Upper lobe of left lung (tissue), 6 donors: Measurements from ENCODE around the gene NAGS. TPM values are rescaled to one million over a fixed set of nuclear protein-coding genes. Genes with fewer than 3 reads are reported as not detected.

ENCODE experiments used
- ATAC-seq, 2 donors: fragments of 200-7000 bp; cut with Tn5 transposase; one replicate each; pipeline ENCODE4 v1.9.1; 2022; ENCODE audit warnings: mild to moderate bottlenecking in 2 of 2, moderate library complexity in 2 of 2; ENCODE audit not compliant: low FRiP score in 2 of 2
- DNase-seq, 2 donors: peaks; one replicate each; pipeline ENCODE4 v3.0.0-alpha.2; 2019 to 2020
- H3K27ac ChIP-seq, 4 donors: fragments of 200-600 bp; sonication (generic); one replicate each; pipeline ENCODE4 v1.5.1; 2016 to 2019
- H3K27me3 ChIP-seq, 4 donors: fragments of 200-600 bp; sonication (generic); one replicate each; pipeline ENCODE4 v1.5.1; 2017 to 2019
- H3K36me3 ChIP-seq, 4 donors: fragments of 200-600 bp; sonication (generic); one replicate each; pipeline ENCODE4 v1.5.1; 2016 to 2019
- H3K4me1 ChIP-seq, 4 donors: fragments of 200-600 bp; sonication (generic); one replicate each; pipeline ENCODE4 v1.5.1; 2018 to 2019
- H3K4me3 ChIP-seq, 4 donors: fragments of 200-600 bp; sonication (generic); one replicate each; pipeline ENCODE4 v1.5.1; 2017 to 2019; ENCODE audit warnings: mild to moderate bottlenecking in 2 of 4, moderate library complexity in 1 of 4
- H3K9me3 ChIP-seq, 4 donors: fragments of 200-600 bp; sonication (generic); one replicate each; pipeline ENCODE4 v1.5.1; 2018 to 2019
- CTCF ChIP-seq, 6 experiments: fragments of 450-650 bp in 4 of 6; fragments of 200-600 bp in 2 of 6; sonication (generic) in 2 of 6; IDR thresholded peaks; one replicate each; pipeline ENCODE4 v1.5.1; 2016 to 2019; ENCODE audit warnings: antibody characterized with exemption in 6 of 6
- EP300 ChIP-seq, 4 donors: sonication (generic); formaldehyde crosslinking; IDR thresholded peaks; one replicate each; pipeline ENCODE4 v1.5.1; 2017; ENCODE audit warnings: antibody characterized with exemption in 4 of 4, control low read depth in 2 of 4
- POLR2A ChIP-seq, 4 donors: fragments of 450-650 bp; IDR thresholded peaks; one replicate each; pipeline ENCODE4 v1.5.1; 2016 to 2017; ENCODE audit warnings: antibody characterized with exemption in 4 of 4, mild to moderate bottlenecking in 2 of 4
- POLR2AphosphoS5 ChIP-seq, 2 donors: sonication (generic); formaldehyde crosslinking; IDR thresholded peaks; one replicate each; pipeline ENCODE4 v1.5.1; 2017; ENCODE audit warnings: antibody characterized with exemption in 2 of 2
- WGBS, 2 donors: methylation state at CpG; one replicate each; pipeline ENCODE4 v1.1.5; 2017 to 2018; 5-methylcytosine and 5-hydroxymethylcytosine counted together
- small RNA-seq, 4 donors: library from RNA; depleted of rRNA; stranded (forward); fragments of <200 nt; gene quantifications; one replicate each; pipeline ENCODE3, GENCODE V24; 2016
- total RNA-seq, 6 donors: library from RNA; depleted of rRNA in 4 of 6; stranded (reverse); fragments of >200 nt in 4 of 6; gene quantifications; one replicate each; pipeline versions ENCODE4 v1.1.0 to v1.2.1, GENCODE V29; 2016 to 2021
- donor health status: DM: no; HTN: no; CAD: no; lungs with moderate emphysema.
- donor health status: DM: no; HTN: yes; CAD: no; lungs with severe emphysema.

The NAGS gene
- total RNA-seq, 6 donors from 2014 or later: 4.3 to 12.4 (median 7.0) TPM

GRCh38 chr17:44049294-44050060, 45.1 kb downstream of the NAGS start:
- H3K27ac ChIP-seq: no peak overlapping the region
- ATAC-seq: no peak
- peaks cover 22 to 79% (median 40%) of the 10 kb centered on the region in 4 donors for H3K36me3 ChIP-seq
- H3K4me3 ChIP-seq: no peak overlapping the region
- TF ChIP-seq CTCF (IDR thresholded peaks at IDR 0.05): no peak
- no peak for TF ChIP-seq EP300 (IDR thresholded peaks at IDR 0.05)
- TF ChIP-seq POLR2AphosphoS5 (IDR thresholded peaks at IDR 0.05): no peak
- no peak for TF ChIP-seq POLR2A (IDR thresholded peaks at IDR 0.05)
- no peak for DNase-seq
- no peaks in the 10 kb centered on the region for H3K9me3 ChIP-seq
- WGBS, 2 donors: 94 to 95% methylated on average over 8 of the region's 9 CpGs
- peaks cover 5 to 17% (median 9%) of the 10 kb centered on the region in 4 donors for H3K4me1 ChIP-seq
- H3K27me3 ChIP-seq: no peaks in the 10 kb centered on the region

- Histone ChIP-seq H3K4me3 (no peak overlapping the region), H3K27ac (no peak overlapping the region), H3K9me3 (no peaks in the 10 kb centered on the region), H3K27me3 (no peaks in the 10 kb centered on the region), H3K4me1 (peaks cover 3 to 16% (median 6%) of the 10 kb centered on the region in 4 donors), H3K36me3 (peaks cover 22 to 87% (median 46%) of the 10 kb centered on the region in 4 donors)
- ATAC-seq: no peak
- TF ChIP-seq EP300 (IDR thresholded peaks at IDR 0.05): no peak
- TF ChIP-seq CTCF (IDR thresholded peaks at IDR 0.05): no peak
- TF ChIP-seq POLR2AphosphoS5 (IDR thresholded peaks at IDR 0.05): no peak
- TF ChIP-seq POLR2A (IDR thresholded peaks at IDR 0.05): no peak
- WGBS, 2 donors: 49 to 58% methylated on average over 3 of the region's 3 CpGs
- DNase-seq: no peak
Observed at GRCh38 chr17:44053125-44053872, 48.9 kb downstream of the NAGS start.

Small RNA genes lying within 50 kb of the gene (small RNA-seq; reads per million reads assigned to genes)
- gene RF00012: 0 reads per million in 4 donors

Other genes starting within 250 kb of the NAGS start
- gene SOST, start 245.8 kb upstream of the NAGS start, total RNA-seq: not detected
- gene DUSP3, start 225.6 kb upstream of the NAGS start, total RNA-seq: 100 to 1,000 TPM in 3 of 6 donors, 10 to 100 TPM in 3; 58.7 to 122 (median 101) TPM
- under 1 TPM in 1 of 6 donors, not detected in 5; 0.17 TPM for gene CFAP97D1, start 224.2 kb upstream of the NAGS start, total RNA-seq
- 100 to 1,000 TPM in 1 of 6 donors, 10 to 100 TPM in 5; 16.2 to 142 (median 38.5) TPM for gene MPP3, start 171.5 kb upstream of the NAGS start, total RNA-seq
- gene CD300LG, start 157.4 kb upstream of the NAGS start, total RNA-seq: 10 to 100 TPM in 2 of 6 donors, 1 to 10 TPM in 3, under 1 TPM in 1; 0.71 to 65.9 (median 7.8) TPM
- 1 to 10 TPM in 2 of 6 donors, under 1 TPM in 3, not detected in 1; 0.20 to 2.0 (median 0.74) TPM for gene MPP2, start 97.1 kb upstream of the NAGS start, total RNA-seq
- not detected for gene PPY, start 62.1 kb upstream of the NAGS start, total RNA-seq
- under 1 TPM in 1 of 6 donors, not detected in 5; 0.60 TPM for gene PYY, start 50.7 kb upstream of the NAGS start, total RNA-seq
- gene TMEM101, start 10.3 kb downstream of the NAGS start, total RNA-seq: 10 to 100 TPM; 10.5 to 36.9 (median 29.1) TPM
- gene LSM12, start 62.0 kb downstream of the NAGS start, total RNA-seq: 10 to 100 TPM; 14.8 to 38.3 (median 33.6) TPM
- 10 to 100 TPM; 16.8 to 63.0 (median 33.8) TPM for gene G6PC3, start 66.1 kb downstream of the NAGS start, total RNA-seq
- gene HDAC5, start 119.0 kb downstream of the NAGS start, total RNA-seq: 100 to 1,000 TPM in 2 of 6 donors, 10 to 100 TPM in 4; 59.9 to 138 (median 64.9) TPM
- 1 to 10 TPM in 4 of 6 donors, under 1 TPM in 2; 0.89 to 1.4 (median 1.0) TPM for gene HROB, start 137.3 kb downstream of the NAGS start, total RNA-seq
- gene ASB16, start 166.1 kb downstream of the NAGS start, total RNA-seq: under 1 TPM in 1 of 6 donors, not detected in 5; 0.11 TPM
- gene TMUB2, start 182.3 kb downstream of the NAGS start, total RNA-seq: 10 to 100 TPM; 28.5 to 46.1 (median 34.9) TPM
- 10 to 100 TPM; 41.4 to 79.0 (median 46.9) TPM for gene ATXN7L3, start 195.3 kb downstream of the NAGS start, total RNA-seq
- gene UBTF, start 215.1 kb downstream of the NAGS start, total RNA-seq: 10 to 100 TPM; 41.2 to 94.3 (median 67.6) TPM